Measurements from ENCODE around the gene CNTNAP2.

The CNTNAP2 gene

DNA sequence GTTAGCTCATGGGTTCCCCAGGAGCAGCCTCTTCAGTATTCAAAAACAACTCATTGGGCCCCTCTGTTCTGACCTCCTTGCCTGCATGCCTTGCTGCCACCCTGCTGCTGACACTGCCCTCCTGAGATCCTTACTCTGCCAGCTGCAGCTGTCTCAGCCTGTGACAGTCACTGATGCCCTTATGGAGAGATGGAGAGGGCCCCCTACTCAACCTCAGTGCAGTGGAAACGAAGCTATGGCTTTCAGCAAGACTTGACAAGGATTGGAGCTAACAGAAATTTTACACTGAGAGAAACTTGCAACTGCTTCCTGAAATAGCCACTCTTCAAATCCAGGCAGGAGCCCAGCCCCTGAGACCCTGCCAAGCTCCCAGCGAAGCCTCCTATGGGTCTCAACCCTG, 1795.7 kb downstream of the CNTNAP2 start:
- DNase-seq: no peak

DNA sequence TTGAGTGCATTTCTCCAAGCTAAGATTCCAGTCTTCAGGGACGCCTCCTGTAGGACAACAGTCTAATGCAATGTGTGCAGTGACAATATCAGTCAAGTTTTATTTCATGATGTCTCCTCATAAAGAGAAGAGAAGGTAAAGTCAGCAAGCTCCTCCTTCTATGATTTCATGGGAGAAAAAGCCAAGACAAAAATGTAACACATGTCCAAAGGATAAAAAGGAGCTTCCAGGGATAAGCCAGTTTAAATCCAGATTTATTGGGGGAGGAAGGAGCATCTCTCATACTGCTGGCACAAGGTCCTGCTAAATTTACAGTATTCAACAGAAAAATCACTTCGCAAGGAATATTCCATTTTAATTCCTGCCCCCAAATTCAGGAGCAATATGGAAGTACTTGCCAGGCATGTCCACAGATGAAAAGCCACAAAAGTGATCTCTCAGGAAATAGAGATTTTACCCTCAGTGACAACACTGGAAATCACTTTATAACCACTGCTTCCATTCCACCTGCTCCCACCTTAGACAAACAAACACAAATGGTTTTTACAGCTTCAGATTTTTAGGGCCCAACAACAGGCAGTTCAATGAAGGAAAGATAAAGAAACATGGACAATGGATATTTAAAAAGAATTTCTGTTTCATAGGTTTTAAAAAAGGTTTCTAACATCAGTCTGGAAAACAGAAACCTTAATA, 1796.5 kb downstream of the CNTNAP2 start:
- no peak for DNase-seq

DNA sequence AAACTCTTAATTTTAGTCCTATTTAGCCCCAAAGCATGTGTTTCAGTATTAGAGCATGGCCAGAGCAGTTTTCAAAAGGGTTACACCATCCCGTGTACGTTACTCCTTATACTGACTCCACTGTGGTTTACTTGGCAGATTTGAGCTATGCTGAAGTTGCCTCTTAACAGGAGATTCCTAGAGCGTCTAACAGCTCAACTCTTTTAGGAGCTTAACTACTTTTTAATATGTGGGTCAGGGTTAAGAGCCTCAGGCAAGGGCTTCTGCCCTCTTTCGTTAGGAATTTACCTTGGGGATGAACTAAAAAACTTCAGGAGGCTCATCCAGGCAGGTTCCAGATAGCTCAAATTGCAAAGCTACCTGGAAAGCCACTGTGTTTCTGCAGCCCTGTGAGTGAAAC, 1799.2 kb downstream of the CNTNAP2 start:
- DNase-seq: no peak

DNA sequence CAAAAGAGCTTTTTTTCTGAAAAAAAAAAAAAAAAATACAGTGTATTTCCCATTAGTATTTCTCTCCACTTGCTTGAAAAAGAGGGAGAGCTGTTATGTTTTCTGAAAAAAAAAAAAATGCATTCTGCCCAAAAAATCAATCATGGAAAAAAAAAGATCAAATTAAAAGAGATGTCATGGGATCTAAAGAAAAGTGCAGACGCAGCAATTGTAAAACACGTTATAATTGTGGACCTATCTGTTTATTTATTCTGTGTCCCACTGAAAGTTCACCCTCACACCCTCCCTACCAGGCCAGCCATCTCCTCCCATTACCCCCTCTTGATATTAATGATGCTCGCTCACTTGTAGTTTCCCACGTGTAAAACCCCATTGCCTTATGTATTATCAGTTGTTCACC, 1800.0 kb downstream of the CNTNAP2 start:
- no peak for DNase-seq

DNA sequence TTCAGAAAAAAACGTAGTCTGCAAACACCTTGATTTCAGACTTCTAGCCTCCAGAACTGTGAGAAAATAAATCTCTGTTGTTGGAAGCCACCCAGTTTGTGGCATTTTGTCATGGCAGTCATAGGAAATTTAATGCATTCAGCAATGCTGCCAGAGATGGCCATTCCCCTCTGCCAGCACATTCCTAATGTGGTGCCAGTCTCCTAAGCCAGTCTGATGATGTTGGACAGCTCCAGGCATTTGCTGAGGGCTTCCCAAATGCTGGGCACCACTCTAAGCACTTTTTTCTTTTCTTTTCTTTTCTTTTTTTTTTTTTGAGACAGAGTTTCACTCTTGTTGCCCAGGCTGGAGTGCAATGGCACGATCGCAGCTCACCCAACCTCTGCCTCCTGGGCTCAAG, 1807.2 kb downstream of the CNTNAP2 start:
- no peak for DNase-seq

DNA sequence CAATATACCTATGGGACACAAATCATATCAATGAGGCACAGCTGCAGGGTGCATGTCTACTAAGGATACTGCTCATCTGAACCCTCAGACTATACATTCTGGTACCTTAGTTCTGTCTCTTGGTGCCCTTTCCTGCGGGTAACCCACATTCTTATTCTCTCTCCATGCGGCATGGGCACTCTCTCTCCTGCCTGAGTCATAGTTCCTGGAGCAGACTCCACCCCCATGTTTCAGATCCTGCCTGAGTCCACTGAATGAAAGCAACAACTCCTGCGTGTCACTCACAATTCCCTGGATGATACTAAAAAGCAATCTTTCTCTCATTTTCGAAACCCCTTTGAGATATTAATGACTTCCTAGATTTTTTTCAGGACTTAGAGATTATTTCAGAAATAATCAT, 1820.8 kb downstream of the CNTNAP2 start:
- DNase-seq: no peak

DNA sequence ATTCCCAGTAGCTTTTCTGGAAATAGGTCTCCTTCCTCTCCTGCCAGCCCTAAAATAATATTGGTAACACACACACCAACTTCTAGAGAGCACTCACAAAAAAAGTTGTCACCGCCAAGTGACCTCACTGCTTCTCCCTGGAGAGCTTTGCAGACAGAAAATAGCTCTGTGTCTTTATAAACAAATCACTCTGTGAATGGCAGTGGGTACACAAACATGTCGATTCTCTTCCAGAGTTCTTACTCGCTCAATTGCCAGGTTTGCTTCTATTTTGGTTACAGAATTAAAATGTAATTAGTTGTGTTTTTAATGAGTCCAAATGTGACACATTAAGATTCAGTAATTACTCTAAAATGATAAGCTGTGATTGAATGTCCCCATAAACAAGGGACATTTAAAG, 1824.8 kb downstream of the CNTNAP2 start:
- no peak for DNase-seq

DNA sequence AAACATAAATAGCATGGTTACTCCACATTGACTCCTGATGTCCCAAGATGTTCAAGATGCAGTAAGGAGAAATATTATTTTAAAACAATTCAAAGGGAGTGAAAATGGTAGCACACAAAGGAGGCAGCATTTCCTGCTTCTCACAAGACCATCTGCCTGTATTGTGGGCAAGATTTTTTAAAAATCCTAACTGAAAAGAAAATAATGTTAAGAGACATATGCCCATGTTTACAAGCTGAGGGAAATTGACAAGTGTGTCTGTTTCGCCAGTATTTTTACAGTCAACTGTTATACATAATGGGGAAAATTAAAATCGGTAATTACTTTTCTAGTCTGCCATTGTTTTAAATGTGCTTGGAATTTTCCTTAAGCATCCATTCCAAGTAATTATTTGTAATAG, 1827.7 kb downstream of the CNTNAP2 start:
- no peak for DNase-seq

DNA sequence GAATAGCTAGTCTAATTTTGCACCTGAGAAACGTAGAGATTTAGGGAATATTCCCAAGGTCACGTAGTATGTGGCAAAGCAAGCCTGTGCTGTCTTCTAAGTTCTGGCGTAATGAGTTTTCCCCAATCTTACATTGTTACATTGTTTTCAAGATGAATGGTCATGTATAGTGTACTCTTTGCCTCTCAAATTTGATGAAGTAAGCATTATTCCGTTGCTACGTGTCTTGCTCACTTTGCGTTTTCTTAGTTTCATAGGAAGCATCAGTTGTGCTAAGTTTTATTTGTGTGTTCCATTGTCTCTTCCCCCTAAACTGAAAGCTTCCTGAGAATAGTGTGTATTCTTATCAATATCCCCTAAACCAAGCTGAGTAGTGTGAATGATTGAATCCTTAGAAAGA, 1836.3 kb downstream of the CNTNAP2 start:
- no peak for DNase-seq

DNA sequence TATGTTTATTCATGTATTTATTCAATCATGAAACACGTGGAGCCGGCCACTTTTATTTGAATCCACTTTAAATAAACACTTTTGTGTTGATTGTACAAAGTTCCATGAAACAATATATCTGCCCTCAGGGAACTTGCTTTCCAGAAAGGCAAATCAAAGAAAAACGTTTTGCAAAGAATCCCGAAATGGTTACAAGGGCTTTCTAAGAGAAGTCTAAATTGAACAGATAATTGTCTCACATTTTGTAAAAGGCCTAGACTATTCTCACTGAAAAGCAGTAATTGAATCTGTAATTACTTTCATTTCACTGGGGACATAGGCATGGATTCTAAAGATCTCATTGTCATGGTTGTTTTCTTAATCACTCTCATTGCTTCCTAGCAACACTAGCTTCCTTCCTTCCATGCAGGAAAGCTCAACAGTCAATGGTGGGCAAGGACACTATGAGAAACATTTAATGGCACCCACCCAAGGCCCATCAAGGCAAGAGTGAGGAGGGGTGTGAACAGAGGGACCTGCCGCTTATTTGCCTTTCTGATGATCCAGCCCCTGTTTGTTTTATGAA, 1851.5 kb downstream of the CNTNAP2 start:
- no peak for DNase-seq

DNA sequence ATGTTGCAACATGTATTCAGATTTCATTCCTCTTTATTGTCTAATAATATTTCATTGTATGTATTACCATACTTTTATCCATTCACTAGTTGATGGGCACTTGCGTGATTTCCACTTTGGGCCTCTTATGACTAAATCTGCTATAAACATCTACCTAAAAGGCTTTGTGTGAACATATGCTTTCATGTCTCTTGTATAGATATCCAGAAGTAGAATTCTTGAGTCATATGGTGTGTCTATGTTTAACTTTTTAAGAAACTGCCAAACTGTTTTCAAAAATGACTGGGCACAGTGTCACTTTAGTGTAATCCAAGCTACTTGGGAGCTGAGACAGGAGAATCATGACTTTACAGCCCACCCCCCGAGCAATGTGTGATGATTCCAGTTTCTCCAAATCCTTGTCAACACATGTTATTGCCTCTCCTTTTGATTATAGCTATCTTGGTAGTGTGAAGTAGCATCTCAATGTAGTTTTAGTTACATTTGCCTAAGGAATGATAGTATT, 1855.1 kb downstream of the CNTNAP2 start:
- DNase-seq: no peak

DNA sequence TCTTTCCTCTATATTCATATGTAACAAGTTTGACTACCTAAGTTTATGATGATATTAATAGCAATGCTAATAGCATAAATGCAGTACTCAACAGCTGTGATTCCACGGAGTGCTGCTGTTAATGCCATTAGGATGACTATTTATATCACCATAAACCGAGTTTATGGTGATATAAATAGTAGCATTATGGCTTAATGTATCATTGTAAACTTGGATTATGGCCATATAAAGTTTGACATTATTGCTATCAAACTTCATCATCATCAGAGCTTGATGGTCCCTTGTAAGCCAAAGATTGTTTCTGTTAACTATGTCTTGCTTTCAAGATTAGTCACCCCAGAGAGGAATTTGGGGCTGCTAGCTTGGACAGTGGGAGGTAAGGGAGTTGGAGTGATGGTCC, 1861.6 kb downstream of the CNTNAP2 start:
- DNase-seq: no peak

DNA sequence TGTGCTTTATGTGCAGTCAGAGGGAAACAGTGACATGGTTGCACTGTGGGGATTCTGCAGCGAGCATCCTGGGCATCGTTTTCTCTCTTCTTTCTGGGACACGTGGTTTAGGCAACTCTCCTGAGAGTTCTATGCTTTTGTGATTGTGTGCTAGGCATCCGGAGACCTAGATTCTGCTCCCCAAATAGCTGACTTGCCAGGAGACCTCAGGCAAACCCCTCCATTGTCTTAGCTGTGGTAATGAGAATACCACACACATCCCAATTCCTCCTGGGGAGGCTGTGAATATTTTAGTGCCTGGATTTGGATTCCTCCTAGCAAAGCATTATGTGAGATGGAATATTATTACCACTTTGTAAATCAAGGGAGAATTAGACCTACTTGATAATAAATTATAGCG, 1862.0 kb downstream of the CNTNAP2 start:
- no peak for DNase-seq

DNA sequence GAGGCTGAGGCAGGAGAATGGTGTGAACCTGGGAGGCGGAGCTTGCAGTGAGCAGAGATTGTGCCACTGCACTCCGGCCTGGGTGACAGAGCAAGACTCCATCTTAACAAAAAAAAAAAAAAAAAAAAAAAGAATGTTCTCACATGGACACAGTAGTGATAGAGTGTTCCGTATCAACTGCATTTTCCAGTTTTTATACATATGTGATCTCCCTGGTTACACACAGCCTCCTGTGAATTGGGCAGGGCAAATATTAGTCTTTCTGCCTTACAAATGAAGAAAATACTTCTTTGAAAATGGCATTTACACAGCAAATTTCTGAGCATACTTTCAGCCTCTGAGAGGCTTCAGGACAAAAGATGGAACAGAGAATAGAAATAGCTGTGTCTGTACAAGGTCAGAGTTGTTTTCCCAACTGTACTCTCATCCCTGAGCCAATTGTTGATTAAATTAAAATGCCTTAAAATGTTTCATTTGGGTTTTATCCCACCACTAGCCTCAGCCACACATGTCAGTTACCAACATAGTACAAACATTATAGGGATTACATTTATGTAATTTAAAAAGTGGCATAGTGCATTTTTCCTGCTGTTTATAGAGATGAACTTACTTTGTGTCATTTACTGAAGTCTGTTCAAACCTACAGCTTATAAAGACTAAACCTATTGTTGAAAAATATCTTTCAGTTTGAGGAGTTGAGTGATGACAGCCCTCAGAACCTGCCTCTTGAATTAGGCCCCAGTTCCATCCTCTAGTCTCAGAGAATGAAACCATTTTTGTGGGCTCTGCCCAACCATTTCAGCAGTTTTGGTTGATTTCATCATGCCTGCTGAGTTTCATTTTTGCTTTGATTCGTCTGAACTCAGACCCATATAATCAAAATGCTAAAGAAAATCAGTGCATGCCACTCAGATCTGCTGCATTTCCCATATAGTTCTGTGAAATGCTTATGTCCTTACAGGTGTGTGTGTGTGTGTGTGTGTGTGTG, 1864.5 kb downstream of the CNTNAP2 start:
- no peak for DNase-seq

DNA sequence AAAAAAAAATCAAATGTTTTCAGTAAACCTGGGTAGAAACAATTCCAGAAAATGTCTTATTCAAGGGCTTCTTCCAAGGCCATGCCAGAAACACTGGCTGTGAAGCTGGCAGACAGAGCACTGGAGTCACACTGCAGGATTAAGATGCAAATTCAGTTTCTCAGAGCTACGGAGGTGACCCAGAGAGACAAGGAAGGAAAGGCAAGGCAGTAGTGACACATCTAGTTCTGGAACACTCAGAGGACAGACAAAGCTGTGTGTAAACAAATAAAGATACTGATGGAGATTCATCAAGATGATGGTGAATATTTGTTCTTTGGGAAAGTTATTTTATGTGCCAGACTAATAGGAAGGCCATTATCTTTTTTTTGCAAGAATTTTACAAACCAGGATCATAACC, 1865.7 kb downstream of the CNTNAP2 start:
- DNase-seq: no peak

DNA sequence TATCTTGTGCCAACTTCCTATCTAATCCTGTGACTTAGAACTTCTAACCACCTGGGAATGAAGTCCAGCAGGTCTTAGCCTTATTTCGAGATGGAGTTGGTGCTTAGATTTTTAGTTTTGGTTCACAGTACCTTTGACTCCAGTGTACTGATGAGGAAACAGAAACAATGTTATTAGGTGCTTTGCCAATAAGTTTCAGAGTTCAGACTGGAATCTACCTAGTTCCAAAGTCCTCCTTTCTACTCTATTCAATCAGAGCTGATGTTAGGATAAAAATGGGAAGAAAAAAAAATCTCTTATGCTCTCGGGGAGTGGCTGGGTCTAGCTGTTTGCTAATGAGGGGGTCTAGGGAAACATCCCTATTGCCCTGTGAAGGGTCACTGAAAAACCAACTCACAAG, 1867.7 kb downstream of the CNTNAP2 start:
- DNase-seq: no peak

DNA sequence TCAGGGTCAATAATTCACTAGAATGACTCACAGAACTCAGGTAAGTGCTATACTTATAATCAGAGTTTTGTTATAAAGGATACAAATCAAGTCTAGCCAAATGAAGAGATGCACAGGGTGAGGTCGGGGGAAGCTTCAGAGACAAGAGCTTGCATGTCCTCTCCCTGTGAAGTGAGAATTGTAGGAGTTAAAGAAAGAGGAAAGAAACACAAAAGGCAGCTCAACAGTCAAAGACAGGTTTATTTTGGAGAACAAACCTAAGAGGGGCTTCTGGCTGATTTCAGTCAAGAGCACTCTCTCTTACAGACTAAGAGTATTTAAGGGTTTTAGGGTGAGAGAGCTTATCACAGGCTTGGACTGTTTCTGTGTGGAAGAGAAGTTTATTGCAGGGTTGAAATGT, 1873.5 kb downstream of the CNTNAP2 start:
- no peak for DNase-seq

DNA sequence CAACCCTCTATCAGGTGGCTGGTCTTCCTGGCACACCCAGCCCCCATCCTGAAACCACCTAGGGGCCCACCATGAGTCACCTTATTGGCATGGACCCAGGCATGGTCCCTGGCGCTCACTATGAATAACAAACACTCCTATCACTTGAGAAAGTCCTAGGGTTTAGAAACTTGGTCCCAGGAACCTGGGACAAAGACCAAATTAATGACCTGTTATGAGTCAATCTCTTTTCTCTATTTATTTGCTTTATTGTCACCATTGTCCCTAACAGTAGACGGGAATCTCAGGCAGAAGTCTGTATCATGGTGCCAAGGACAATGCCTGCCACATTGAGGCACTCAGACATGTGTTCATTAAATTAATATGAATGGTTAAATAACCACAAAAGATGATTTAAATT, 1874.3 kb downstream of the CNTNAP2 start:
- no peak for DNase-seq

DNA sequence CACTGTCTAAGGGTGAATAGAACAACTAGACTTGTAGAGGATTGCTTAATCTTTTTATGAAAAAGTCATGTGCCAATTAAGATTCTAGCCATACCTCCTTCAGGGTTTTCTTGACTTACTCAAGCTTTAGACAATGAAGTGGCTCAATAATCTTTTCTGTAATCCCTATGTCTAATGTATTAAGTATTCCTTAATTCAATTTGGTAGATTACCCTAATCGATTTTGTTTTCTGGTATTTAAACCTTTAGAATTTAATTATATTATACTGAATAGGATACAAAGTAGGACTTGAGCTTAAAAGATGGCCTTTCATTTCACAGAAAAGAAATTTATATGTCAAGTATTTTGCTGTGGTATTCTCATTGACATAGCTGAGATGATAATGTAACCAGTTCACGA, 1876.1 kb downstream of the CNTNAP2 start:
- DNase-seq: no peak

DNA sequence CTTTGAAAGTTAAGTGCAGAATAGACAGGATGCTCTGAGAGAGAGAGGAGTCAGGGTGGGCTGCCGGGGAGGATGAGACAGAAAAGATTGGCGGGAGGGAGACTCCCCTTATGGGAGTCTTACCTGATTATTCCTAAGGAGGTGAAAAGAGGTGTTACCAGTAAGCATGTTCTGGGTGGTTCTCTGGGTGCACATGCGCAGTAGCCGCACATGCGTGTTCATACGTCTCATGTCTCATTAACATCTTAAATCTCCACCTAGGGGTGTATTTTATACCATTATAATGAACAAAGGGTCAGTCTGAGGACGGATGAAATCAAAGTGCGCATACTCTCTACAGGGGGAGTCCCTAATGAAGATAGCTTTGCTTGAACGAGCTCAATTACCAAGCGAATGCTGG, 1881.0 kb downstream of the CNTNAP2 start:
- DNase-seq: no peak

DNA sequence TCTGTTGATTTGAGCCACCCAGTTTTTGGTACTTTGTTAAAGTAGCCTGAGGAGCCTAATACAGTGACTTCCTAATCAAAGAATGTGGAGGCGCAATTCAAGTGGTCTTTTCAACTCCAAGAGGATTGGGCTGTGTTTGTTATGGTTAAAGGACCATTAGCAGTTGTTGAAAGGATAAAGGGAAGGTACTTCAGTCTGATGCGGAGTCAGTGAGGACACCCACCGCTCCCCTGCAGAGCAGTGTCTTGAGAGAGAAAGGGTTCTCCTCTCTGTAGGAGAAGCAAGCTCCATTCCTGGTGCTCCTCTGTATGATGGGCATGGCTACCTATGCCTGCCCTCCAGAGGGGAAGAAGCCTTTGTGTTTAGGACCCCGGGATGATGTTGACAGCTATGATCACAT, 1883.4 kb downstream of the CNTNAP2 start:
- DNase-seq: no peak

DNA sequence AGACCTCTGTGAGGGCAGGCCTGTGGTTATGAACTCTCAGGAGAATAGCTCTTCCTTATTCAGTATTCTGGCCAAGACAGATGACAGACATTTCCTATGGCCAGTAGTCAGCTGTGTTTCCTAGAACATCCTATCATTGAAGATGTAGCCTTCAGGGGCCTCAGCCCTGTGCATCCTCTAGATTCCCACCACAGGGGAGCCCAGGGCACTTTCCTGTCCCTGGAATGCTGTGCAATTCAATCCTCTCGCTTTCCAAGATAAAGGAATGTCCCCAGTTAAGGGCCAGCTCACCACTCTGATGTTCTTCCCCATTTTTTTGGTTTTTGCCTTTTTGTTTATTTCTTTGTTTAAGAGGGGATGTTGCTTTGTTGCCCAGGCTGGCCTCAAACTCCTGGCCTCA, 1895.2 kb downstream of the CNTNAP2 start:
- no peak for DNase-seq

DNA sequence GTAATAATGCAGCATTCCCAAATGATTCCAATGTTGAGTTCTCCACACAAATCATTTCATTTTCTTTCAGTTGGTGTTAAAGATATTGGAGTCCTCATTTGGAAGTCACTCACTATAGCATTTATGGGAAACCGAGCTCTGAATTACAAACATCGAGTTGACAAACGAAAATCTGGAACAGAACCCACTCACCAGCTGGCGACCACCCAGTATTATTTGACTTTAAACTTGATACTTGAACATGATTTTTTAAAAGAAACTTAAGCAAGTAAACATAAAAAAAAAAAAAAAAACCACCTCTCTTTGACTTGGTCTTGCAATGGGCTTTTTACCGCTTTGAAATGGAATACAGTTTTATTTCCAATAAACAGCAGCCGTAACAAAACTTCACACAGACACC, 1897.4 kb downstream of the CNTNAP2 start:
- DNase-seq: no peak

DNA sequence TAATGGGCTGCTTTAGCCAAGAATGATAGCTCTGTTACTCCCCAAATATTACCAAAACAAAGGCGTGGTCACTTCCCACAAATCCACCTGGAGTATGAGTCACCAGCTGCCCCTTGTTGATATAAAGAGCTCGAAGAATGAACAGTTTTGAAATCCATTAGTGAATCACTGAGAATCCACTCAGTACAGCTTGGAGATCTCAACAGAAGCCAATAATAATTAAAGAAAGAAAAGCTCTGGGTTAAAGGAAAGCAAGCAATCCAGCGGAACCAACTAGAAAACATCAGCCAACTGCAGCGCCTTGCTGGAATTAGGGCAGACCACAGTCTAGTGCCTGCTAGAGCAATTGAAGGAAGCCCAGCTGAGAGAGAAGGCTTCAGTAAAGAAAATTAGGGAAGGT, 1897.9 kb downstream of the CNTNAP2 start:
- DNase-seq: no peak

Measured in NCI-H187 (cell line).